Neural cell (in vitro differentiated cells): Measurements from ENCODE around the gene KCTD2.

Experiments
- CTCF ChIP-seq: fragments of 450-650 bp; IDR thresholded peaks from 2 replicates; pipeline ENCODE4 v1.5.1; 2014; ENCODE audit warnings: antibody characterized with exemption, mild to moderate bottlenecking, moderate library complexity; ENCODE audit not compliant: poor library complexity, severe bottlenecking
- EP300 ChIP-seq: fragments of 450-650 bp; conservative IDR thresholded peaks from 2 replicates; pipeline ENCODE4 v1.6.1; 2014; ENCODE audit warnings: antibody characterized with exemption, mild to moderate bottlenecking, moderate library complexity; ENCODE audit not compliant: poor library complexity, severe bottlenecking
- EZH2 ChIP-seq: fragments of 200-600, 300-800 bp; shearing (Covaris generic), sonication (generic); IDR thresholded peaks from 2 replicates; pipeline ENCODE4 v1.6.1; 2014; ENCODE audit warnings: antibody characterized with exemption, low read length, borderline replicate concordance, mild to moderate bottlenecking; ENCODE audit not compliant: insufficient read depth, poor library complexity, severe bottlenecking
- MXI1 ChIP-seq: fragments of 450-650 bp; conservative IDR thresholded peaks from 2 replicates; pipeline ENCODE4 v1.6.1; 2014; ENCODE audit warnings: antibody characterized with exemption, mild to moderate bottlenecking; ENCODE audit not compliant: poor library complexity, severe bottlenecking
- POLR2AphosphoS5 ChIP-seq: IDR thresholded peaks from 2 replicates; pipeline ENCODE4 v1.6.1; 2012
- RAD21 ChIP-seq: fragments of 450-650 bp; conservative IDR thresholded peaks from 2 replicates; pipeline ENCODE4 v1.6.1; 2014; ENCODE audit warnings: antibody characterized with exemption, mild to moderate bottlenecking, moderate library complexity
- REST ChIP-seq: IDR thresholded peaks from 2 replicates; pipeline ENCODE4 v1.6.1; 2012; ENCODE audit warnings: borderline replicate concordance
- SMC3 ChIP-seq: fragments of 450-650 bp; conservative IDR thresholded peaks from 2 replicates; pipeline ENCODE4 v1.6.1; 2014; ENCODE audit warnings: antibody characterized with exemption, mild to moderate bottlenecking, moderate library complexity; ENCODE audit not compliant: poor library complexity
- TAF1 ChIP-seq: IDR thresholded peaks from 2 replicates; pipeline ENCODE4 v1.6.1; 2012; ENCODE audit warnings: low read depth

- TF ChIP-seq CTCF (no peak), RAD21 (no peak), TAF1 (no peak), MXI1 (no peak), REST (no peak), EZH2 (no peak), POLR2AphosphoS5 (no peak), EP300 (no peak), SMC3 (no peak)
Observed at GRCh38 chr17:75064867-75065561, 18.0 kb downstream of the KCTD2 start.
